HG03558 (cell line): ENCODE results near the gene EYA3.

Experiments
- ATAC-seq: cut with Tn5 transposase; IDR thresholded peaks from one replicate; pipeline ENCODE4 v1.9.1; 2021; ENCODE audit warnings: moderate number of reproducible peaks; ENCODE audit not compliant: unreplicated experiment; ENCODE audit errors: extremely low read depth

The EYA3 gene

GRCh38 chr1:27951396-27951795, 137.0 kb downstream of the EYA3 start:
- ATAC-seq: no peak

DNA sequence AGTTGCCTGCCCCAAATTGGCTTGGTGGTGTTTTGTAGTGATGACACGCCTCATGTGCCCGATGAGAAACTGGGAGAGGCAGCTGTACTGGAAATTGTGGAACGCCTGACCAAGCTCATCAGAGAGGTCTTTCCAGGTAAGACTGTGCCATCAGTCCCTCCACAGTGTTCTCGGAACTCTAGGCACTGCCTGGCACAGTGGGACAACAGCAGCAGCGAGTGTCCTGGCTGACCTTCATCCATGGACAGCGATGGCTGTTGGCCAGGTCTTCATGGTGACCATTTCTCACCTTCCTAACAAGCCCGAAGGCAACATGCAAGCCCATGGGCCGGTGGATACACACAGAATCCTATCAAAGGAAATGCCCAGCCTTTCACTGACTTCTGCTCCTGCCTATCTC, 139.4 kb downstream of the EYA3 start:
- no peak for ATAC-seq

GRCh38 chr1:27945020-27945419, 143.4 kb downstream of the EYA3 start:
- no peak for ATAC-seq

DNA sequence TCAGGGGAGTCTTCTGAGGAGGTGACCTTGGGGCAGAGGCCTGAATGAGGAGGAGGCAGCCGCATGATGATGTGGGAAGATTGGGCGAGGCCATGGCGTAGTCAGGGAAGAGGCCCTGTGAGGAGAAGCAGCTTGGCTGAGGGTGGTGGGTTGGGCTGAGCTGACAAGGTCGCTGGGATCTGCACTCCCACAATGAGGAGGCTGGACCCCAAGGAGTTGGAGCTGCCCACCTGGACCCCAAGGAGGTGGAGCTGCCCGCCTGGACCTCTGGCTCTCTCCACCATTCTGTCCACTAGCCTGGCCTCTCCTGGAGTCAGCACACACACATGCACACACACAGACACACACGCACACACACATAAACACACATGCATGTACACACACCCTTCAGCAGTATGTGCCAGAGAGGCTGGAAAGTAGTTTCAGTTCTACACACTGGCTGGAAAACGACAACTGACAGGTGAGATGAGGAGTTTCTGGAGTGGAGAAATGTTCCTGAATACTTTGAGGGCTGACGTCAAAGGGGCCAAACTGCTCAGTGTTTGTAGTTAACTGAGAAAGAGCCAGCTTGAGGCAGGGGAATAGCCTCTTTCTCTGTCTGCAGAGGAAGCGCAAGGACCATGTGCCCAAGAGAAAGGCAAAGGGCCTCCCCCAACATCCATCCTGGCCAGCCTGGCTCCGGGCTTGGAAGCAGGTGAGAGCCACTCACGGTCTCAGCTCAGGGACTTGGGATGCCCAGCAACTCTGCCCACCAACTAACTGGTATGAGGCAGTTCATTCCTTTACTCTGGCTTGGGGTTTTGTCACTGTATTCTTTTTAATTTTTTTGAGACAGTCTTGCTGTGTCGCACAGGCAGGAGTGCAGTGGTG, 146.5 kb downstream of the EYA3 start:
- no peak for ATAC-seq

- ATAC-seq: no peak
Observed at GRCh38 chr1:27940870-27941560, 147.4 kb downstream of the EYA3 start.

DNA sequence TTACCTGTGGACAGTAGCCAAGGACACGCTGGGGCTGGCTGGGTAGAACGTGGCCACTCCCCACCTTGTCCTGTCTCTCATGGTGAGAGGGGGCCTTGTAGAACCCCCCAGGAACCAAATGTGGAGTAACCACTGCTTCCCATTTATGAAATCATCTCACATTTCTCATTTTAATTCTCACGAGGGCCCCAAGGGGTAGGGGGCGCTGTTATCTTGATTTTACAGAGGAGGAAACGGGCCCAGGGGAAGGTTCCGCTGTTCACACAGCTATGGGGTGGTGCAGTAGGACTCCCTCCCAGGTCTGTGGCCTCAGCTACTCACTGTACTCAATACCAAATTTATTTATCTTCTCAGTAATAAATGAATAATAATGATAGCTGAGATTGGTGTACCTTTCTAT, 148.1 kb downstream of the EYA3 start:
- ATAC-seq: no peak

- no peak for ATAC-seq
Observed at GRCh38 chr1:27938488-27938887, 149.9 kb downstream of the EYA3 start.

DNA sequence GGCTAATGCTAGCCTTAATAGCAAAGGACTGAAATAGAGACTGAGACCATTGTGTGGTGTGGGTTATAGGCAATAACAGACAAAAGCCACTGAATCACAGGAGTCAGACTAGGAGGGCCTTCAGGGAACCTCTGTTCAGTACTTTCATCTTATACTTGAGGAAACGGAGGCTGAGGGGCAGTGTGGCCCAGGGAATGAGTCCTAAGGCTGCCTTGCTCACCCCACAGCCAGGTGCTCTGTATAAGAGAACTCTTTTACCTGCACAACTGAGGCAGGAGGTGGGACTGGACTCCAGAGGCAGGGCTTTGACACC, 150.9 kb downstream of the EYA3 start:
- ATAC-seq: no peak

GRCh38 chr1:27936370-27936769, 152.0 kb downstream of the EYA3 start:
- no peak for ATAC-seq

DNA sequence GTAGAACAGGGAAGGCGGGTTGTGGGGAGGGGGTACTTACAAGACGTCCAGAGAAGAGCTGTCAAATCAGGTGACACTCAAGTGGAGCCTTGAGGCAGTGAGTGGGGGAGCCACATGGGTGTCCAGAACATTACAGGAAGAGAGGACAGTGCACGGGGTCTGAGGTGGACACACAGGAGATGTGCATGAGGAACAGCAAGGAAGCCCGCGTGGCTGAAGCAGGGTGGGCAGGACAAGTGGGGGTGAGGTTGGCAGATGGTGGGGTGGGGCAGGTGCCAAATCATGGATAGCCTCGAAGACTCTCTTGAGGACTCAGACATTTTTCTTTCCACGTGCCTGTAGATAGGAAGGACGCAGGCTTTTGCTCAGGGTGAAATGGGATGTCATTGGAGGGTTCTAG, 152.7 kb downstream of the EYA3 start:
- ATAC-seq: no peak

GRCh38 chr1:27934818-27935549, 153.4 kb downstream of the EYA3 start, which contains the start of gene SMPDL3B:
TSS of gene SMPDL3B (plus strand) at chr1:27935000. CDS start at chr1:27935184, 184 bp downstream.
- ATAC-seq: no peak

- no peak for ATAC-seq
Observed at GRCh38 chr1:27931759-27932158, 156.7 kb downstream of the EYA3 start.

- no peak for ATAC-seq
Observed at GRCh38 chr1:27931184-27931583, 157.2 kb downstream of the EYA3 start.

DNA sequence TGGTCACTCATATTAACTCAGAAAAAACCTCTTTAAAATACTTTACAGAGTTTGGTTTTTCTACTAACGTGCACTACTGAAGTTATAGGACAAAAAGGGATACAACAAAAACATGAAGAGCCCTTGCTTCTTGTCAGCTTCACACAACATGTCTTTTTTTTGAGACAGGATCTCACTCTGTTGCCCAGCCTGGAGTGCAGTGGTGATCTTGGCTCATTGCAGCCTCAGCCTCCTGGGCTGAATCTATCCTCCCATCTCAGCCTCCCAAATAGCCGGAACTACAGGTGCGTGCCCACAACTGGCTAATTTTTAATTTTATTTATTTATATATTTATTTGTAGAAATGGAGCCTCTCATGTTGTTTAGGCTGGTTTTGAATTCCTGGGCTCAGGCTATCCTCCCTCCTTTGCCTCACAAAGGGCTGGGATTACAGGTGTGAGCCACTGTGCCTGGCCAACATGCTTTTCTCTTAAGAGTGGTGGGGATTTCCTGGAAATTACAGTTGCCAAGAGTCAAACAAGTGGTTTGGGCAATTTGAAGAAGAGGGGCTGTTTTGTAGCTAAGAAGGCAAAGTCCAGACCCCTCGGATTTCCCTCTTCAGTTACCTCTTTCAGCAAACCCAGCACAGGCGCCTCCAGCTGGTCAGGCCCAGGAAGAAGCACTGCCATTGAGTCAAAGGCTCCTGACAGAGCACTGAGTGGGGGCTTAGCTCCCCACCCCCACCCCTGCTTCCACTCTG, 160.0 kb downstream of the EYA3 start:
- no peak for ATAC-seq

DNA sequence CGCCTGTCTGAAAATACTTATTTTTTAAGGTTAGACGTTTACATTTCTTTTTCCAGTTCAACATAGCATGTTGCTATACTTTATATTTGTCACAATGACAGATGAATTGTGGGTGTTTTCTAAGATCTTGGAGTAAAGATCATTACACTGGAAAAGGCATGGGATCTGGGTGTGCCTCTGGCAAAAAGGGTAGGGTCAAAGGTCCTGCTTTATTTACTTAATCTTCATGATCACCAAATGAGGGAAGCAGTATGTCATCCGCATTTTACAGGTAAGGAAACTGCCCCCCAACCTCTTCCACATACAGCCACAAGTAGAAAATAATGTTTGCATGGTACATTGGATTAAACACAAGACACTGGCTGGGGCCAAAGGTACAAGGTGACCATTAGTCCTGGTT, 166.1 kb downstream of the EYA3 start:
- ATAC-seq: no peak
